DND-41 (cell line): Measurements from ENCODE around the gene COL19A1.

Experiments
- ATAC-seq: fragments of 200-7000 bp; cut with Tn5 transposase; 3 replicates; pipeline ENCODE4 v1.9.1; 2021; ENCODE audit warnings: low read depth; ENCODE audit not compliant: insufficient read depth
- DNase-seq: peaks from one replicate; pipeline ENCODE4 v3.0.0-alpha.2; 2020
- H2AFZ ChIP-seq: 2 replicates; pipeline ENCODE4 v1.6.0; 2012; ENCODE audit warnings: low read depth, low read length
- H3K27ac ChIP-seq: 2 replicates; pipeline ENCODE4 v1.5.1; 2012; ENCODE audit warnings: low read length, inconsistent platforms
- H3K27me3 ChIP-seq: fragments of 200-600 bp; sonication (generic); 2 replicates; pipeline ENCODE4 v1.6.0; 2012; ENCODE audit warnings: low read length, mild to moderate bottlenecking, inconsistent platforms; ENCODE audit not compliant: insufficient read depth, poor library complexity
- H3K36me3 ChIP-seq: 2 replicates; pipeline ENCODE4 v1.5.1; 2012; ENCODE audit warnings: low read length, inconsistent platforms; ENCODE audit not compliant: insufficient read depth
- H3K4me1 ChIP-seq: 2 replicates; pipeline ENCODE4 v1.5.1; 2012; ENCODE audit warnings: mild to moderate bottlenecking, low read length; ENCODE audit not compliant: insufficient read depth
- H3K4me2 ChIP-seq: 2 replicates; pipeline ENCODE4 v1.6.0; 2012; ENCODE audit warnings: mild to moderate bottlenecking, moderate library complexity, low read length, inconsistent platforms; ENCODE audit not compliant: insufficient read depth
- H3K4me3 ChIP-seq, 2 experiments: fragments of 200-600 bp in 1 of 2; shearing (Covaris generic) in 1 of 2; 2 replicates each; pipeline ENCODE4 v1.5.1; 2012 to 2016; ENCODE audit warnings: inconsistent platforms in 2 of 2, low read length in 2 of 2, mild to moderate bottlenecking in 2 of 2, low read depth in 1 of 2, moderate library complexity in 1 of 2
- H3K79me2 ChIP-seq: 2 replicates; pipeline ENCODE4 v1.6.0; 2012; ENCODE audit warnings: low read length, inconsistent platforms; ENCODE audit not compliant: insufficient read depth
- H3K9ac ChIP-seq: 2 replicates; pipeline ENCODE4 v1.6.0; 2012; ENCODE audit warnings: low read depth, mild to moderate bottlenecking, inconsistent platforms, low read length, moderate library complexity
- H3K9me3 ChIP-seq: 2 replicates; pipeline ENCODE4 v1.5.1; 2012; ENCODE audit warnings: low read length, moderate library complexity, mild to moderate bottlenecking, inconsistent platforms; ENCODE audit not compliant: insufficient read depth, severe bottlenecking
- H4K20me1 ChIP-seq: 2 replicates; pipeline ENCODE4 v1.6.0; 2012; ENCODE audit warnings: low read length; ENCODE audit not compliant: insufficient read depth
- EZH2 ChIP-seq: IDR thresholded peaks from 3 replicates; pipeline ENCODE4 v1.6.1; 2012; ENCODE audit warnings: borderline replicate concordance, low read depth, mild to moderate bottlenecking, moderate library complexity, low read length, inconsistent platforms; ENCODE audit not compliant: severe bottlenecking
- TF ChIP-seq, protein P1 (sequence below): IDR thresholded peaks from 2 replicates; pipeline ENCODE4 v1.5.1; 2012; ENCODE audit warnings: borderline replicate concordance, low read length, moderate library complexity, mild to moderate bottlenecking; ENCODE audit not compliant: poor library complexity, severe bottlenecking; ENCODE audit errors: extremely low read depth

COL19A1 gene

DNA sequence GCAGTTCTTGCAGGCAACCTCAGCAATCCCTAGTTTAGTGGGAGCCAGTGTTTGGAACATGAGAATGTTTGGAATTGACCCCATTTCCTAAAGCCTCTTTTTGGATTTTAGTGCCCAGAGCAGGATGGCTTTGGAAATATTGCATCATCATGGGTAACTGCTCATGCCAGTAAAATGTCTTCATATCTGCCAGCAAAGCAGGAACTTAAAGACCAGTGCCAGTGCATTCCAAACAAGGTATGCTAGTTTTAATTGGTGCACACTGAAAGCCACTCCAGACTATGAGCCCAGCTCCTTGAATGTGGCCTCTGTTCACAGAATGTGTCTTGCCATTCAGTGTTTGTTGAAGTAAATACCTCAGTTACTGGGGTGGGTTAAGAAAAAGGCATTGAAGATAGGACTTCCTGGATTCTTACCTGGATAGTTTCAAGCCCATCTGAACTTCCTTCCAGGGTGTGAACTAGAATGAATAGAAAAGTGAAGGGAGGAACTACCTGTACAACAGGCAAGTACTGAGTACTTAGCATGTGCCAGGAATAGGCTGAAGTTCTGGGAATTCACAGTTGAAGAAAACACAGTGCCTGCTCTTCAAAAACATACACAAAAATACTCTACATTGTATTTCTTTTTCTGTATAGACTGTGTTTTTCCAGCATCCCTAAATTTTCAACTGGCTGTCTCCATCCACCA is 70.5 kb downstream of the COL19A1 start:
- Histone ChIP-seq H3K79me2 (no peaks in the 10 kb centered on the region), H4K20me1 (no peaks in the 10 kb centered on the region), H3K9ac (no peak overlapping the region), H3K4me1 (no peaks in the 10 kb centered on the region), H3K36me3 (no peaks in the 10 kb centered on the region), H2AFZ (no peak overlapping the region), H3K9me3 (no peaks in the 10 kb centered on the region), H3K4me2 (no peak overlapping the region), H3K4me3 (no peak overlapping the region), H3K27ac (no peak overlapping the region), H3K27me3 (no peaks in the 10 kb centered on the region)
- TF ChIP-seq, protein P1, sequence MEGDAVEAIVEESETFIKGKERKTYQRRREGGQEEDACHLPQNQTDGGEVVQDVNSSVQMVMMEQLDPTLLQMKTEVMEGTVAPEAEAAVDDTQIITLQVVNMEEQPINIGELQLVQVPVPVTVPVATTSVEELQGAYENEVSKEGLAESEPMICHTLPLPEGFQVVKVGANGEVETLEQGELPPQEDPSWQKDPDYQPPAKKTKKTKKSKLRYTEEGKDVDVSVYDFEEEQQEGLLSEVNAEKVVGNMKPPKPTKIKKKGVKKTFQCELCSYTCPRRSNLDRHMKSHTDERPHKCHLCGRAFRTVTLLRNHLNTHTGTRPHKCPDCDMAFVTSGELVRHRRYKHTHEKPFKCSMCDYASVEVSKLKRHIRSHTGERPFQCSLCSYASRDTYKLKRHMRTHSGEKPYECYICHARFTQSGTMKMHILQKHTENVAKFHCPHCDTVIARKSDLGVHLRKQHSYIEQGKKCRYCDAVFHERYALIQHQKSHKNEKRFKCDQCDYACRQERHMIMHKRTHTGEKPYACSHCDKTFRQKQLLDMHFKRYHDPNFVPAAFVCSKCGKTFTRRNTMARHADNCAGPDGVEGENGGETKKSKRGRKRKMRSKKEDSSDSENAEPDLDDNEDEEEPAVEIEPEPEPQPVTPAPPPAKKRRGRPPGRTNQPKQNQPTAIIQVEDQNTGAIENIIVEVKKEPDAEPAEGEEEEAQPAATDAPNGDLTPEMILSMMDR, result no peak
- no peak for TF ChIP-seq EZH2
- ATAC-seq (no peak), DNase-seq (no peak)

DNA sequence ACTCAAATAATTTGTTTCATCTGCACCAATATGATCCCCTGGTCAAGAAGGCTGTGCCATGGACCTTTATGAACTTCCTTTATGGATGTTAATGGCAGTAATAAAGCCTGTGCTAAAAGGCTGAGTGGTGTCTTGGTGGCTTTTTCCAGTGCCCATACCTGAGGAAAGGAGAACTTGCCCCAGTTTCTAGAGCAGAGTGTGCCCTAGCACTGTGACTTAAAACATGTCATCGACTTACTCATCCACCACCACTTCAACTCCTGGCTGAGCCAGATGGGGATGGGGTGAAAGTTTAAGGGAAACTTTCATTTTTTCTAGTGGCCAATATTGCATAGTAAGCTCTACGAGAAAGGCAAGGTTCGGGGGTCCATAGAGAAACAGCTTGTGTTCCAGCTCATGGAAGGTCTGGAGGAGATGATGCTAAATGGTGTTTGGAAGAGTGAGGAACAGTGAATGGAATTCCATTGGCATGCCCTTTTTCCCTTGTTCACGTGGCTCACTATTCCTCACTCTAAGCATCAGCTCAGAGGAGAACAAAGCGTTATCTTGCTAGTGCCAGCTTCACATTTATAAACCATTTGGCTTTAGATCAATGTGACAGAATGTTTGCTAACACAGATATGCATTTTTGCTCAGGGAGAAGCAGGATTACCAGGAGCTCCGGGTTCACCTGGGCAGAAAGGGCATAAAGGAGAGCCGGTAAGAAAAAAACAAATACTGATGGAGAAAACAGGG is 71.2 kb downstream of the COL19A1 start:
- no peak for TF ChIP-seq EZH2
- TF ChIP-seq, protein P1, result no peak
- Histone ChIP-seq H3K27ac (no peak overlapping the region), H4K20me1 (no peaks in the 10 kb centered on the region), H3K4me2 (no peak overlapping the region), H3K4me1 (no peaks in the 10 kb centered on the region), H2AFZ (no peak overlapping the region), H3K79me2 (no peaks in the 10 kb centered on the region), H3K27me3 (no peaks in the 10 kb centered on the region), H3K9ac (no peak overlapping the region), H3K4me3 (no peak overlapping the region), H3K36me3 (no peaks in the 10 kb centered on the region), H3K9me3 (no peaks in the 10 kb centered on the region)
- DNase-seq, result no peak
- no peak for ATAC-seq

DNA sequence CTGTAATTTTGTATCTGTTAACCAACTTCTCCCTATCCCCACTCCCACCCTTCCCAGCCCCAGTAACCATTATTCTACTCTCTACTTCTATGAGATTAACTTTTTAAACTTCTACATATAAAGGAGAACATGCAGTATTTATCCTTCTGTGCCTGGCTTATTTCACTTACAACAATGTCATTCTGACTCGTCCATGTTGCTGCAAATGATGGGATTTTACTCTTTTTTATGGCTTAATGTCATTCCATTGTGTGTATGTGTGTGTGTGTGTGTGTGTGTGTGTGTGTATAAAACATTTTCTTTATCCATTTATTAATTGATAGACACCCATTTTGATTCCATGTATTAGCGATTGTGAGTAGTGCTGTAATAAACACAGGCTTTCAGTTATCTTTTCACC is 76.1 kb downstream of the COL19A1 start:
- DNase-seq (no peak), ATAC-seq (no peak)
- H4K20me1 ChIP-seq, result no peaks in the 10 kb centered on the region
- H3K27ac ChIP-seq, result no peak overlapping the region
- no peak overlapping the region for H3K4me3 ChIP-seq
- no peaks in the 10 kb centered on the region for H3K4me1 ChIP-seq
- no peaks in the 10 kb centered on the region for H3K27me3 ChIP-seq
- no peak overlapping the region for H3K4me2 ChIP-seq
- TF ChIP-seq EZH2, result no peak
- TF ChIP-seq, protein P1, result no peak
- H2AFZ ChIP-seq, result no peak overlapping the region
- no peak overlapping the region for H3K9ac ChIP-seq
- no peaks in the 10 kb centered on the region for H3K9me3 ChIP-seq
- no peaks in the 10 kb centered on the region for H3K79me2 ChIP-seq
- no peaks in the 10 kb centered on the region for H3K36me3 ChIP-seq
